Measurements from ENCODE around the gene TRABD2A. TPM values are rescaled to one million over a fixed set of nuclear protein-coding genes. Genes with fewer than 3 reads are reported as not detected.
"Not testable (repeated sequence)": the region's sequence is repeated elsewhere in the genome, so short reads cannot be mapped to it uniquely, and the experiment has no call there.

The TRABD2A gene
- total RNA-seq, 1 experiment from 2014 or later: 4.2 TPM

GRCh38 chr2:84782717-84783442 is 98.0 kb downstream of the TRABD2A start:
- no peaks in the 10 kb centered on the region for H3K27me3 ChIP-seq (ENCODE audit: control insufficient read depth, insufficient read depth, low read length)
- H3K36me3 ChIP-seq (replicated peaks; ENCODE audit: control insufficient read depth, insufficient read depth, low read length): no peaks in the 10 kb centered on the region
- no peak overlapping the region for H3K4me3 ChIP-seq (ENCODE audit: insufficient read depth, low read depth, low read length)
- no peak for DNase-seq

- no peak overlapping the region for H3K4me3 ChIP-seq (ENCODE audit: insufficient read depth, low read depth, low read length)
- no peak for DNase-seq
- no peaks in the 10 kb centered on the region for H3K36me3 ChIP-seq (replicated peaks; ENCODE audit: control insufficient read depth, insufficient read depth, low read length)
- H3K27me3 ChIP-seq (ENCODE audit: control insufficient read depth, insufficient read depth, low read length): no peaks in the 10 kb centered on the region
Measured at GRCh38 chr2:84781942-84782716, 98.8 kb downstream of the TRABD2A start.

- no peak overlapping the region for H3K4me3 ChIP-seq (ENCODE audit: insufficient read depth, low read depth, low read length)
- no peaks in the 10 kb centered on the region for H3K36me3 ChIP-seq (replicated peaks; ENCODE audit: control insufficient read depth, insufficient read depth, low read length)
- no peaks in the 10 kb centered on the region for H3K27me3 ChIP-seq (ENCODE audit: control insufficient read depth, insufficient read depth, low read length)
- no peak for DNase-seq
Measured at GRCh38 chr2:84779781-84780180, 101.1 kb downstream of the TRABD2A start.

- no peaks in the 10 kb centered on the region for H3K36me3 ChIP-seq (replicated peaks; ENCODE audit: control insufficient read depth, insufficient read depth, low read length)
- no peak for DNase-seq
- no peak overlapping the region for H3K4me3 ChIP-seq (ENCODE audit: insufficient read depth, low read depth, low read length)
- no peaks in the 10 kb centered on the region for H3K27me3 ChIP-seq (ENCODE audit: control insufficient read depth, insufficient read depth, low read length)
Measured at GRCh38 chr2:84778911-84779690, 101.8 kb downstream of the TRABD2A start.

- Histone ChIP-seq H3K4me3 (ENCODE audit: insufficient read depth, low read depth, low read length) (no peak overlapping the region), H3K27me3 (ENCODE audit: control insufficient read depth, insufficient read depth, low read length) (no peaks in the 10 kb centered on the region), H3K36me3 (replicated peaks; ENCODE audit: control insufficient read depth, insufficient read depth, low read length) (no peaks in the 10 kb centered on the region)
- no peak for DNase-seq
Measured at GRCh38 chr2:84776011-84776410, 104.9 kb downstream of the TRABD2A start.

GRCh38 chr2:84773562-84773961 is 107.3 kb downstream of the TRABD2A start:
- H3K4me3 ChIP-seq (ENCODE audit: insufficient read depth, low read depth, low read length); DNase-seq; H3K27me3 ChIP-seq (ENCODE audit: control insufficient read depth, insufficient read depth, low read length); H3K36me3 ChIP-seq (replicated peaks; ENCODE audit: control insufficient read depth, insufficient read depth, low read length): not testable (repeated sequence)

Other genes starting within 250 kb of the TRABD2A start
- 1,705 and 2,421 TPM in 2 replicates for gene TMSB10, start 24.6 kb upstream of the TRABD2A start, total RNA-seq (2014; rRNA removed; shearing (Covaris generic))
- 108 and 138 TPM in 2 replicates for gene KCMF1, start 90.1 kb upstream of the TRABD2A start, total RNA-seq (2014; rRNA removed; shearing (Covaris generic))

Measured in H7 (cell line).